ENCODE measurements around the gene BTF3L4.

The BTF3L4 gene

DNA sequence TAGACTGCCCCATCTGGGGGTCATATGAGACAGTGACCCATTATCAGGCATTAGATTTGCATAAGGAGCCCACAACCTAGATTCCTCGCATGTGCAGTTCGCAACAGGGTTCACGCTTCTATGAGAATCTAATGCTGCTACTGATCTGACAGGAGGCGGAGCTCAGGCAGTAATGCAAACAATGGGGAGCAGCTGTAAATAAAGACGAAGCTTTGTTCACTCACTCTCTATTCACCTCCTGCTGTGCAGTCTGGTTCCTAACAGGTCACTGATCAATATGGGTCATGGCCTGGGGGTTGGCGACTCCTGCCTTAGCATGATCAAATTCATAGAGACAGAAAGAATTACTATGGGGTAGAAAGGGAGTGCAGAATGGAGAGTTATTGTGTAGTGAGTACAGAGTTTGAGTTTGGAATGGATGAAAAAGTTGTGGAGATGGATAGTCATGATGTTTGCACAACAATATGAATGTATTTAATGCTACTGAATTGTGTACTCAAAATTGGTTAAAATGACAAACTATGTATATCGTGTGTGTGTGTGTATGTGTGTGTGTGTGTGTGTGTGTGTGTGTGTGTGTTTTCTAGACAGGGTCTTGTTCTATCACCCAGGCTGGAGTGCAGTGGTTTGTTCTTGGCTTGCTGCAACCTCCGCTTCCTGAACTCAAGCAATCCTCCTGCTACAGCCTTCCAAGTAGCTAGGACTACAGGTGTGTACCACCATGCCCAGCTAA lies 42.2 kb downstream of the BTF3L4 start:
- no peak overlapping the region for H3K4me3 ChIP-seq (ENCODE audit: low read depth, low read length)
- no peak for TF ChIP-seq CTCF (IDR thresholded peaks at IDR 0.05; ENCODE audit: low read depth, low read length, missing control alignments)
- no peak for DNase-seq (ENCODE audit: low read depth)

- peak; percentile 16 for DNase-seq (ENCODE audit: low read depth)
- no peak for TF ChIP-seq CTCF (IDR thresholded peaks at IDR 0.05; ENCODE audit: low read depth, low read length, missing control alignments)
- no peak overlapping the region for H3K4me3 ChIP-seq (ENCODE audit: low read depth, low read length)
Measured at GRCh38 chr1:52102336-52103013, 46.4 kb downstream of the BTF3L4 start.

GRCh38 chr1:52111492-52111891 lies 55.4 kb downstream of the BTF3L4 start:
- TF ChIP-seq CTCF (IDR thresholded peaks at IDR 0.05; ENCODE audit: low read depth, low read length, missing control alignments) = no peak
- H3K4me3 ChIP-seq (ENCODE audit: low read depth, low read length) = no peak overlapping the region
- DNase-seq (ENCODE audit: low read depth) = no peak

DNA sequence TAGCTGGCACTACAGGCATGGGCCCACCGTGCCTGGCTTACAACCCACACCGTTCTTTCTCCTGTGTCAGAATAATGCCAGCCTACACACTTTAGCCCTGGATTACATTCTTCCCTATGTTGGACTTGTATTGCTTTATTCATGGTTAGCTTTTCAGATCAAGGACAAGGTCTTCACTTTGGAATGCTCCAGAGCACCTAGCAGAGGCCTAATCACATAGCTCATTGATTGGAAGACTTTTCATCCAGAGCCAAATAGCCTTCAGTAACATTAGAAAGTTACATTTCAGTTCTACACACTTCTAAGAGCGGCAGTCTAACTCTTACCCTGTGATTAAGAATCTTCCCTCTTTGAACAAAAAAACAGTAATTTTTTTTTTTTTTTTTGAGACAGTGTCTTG lies 56.4 kb downstream of the BTF3L4 start:
- DNase-seq (ENCODE audit: low read depth) = no peak
- no peak overlapping the region for H3K4me3 ChIP-seq (ENCODE audit: low read depth, low read length)
- no peak for TF ChIP-seq CTCF (IDR thresholded peaks at IDR 0.05; ENCODE audit: low read depth, low read length, missing control alignments)

DNA sequence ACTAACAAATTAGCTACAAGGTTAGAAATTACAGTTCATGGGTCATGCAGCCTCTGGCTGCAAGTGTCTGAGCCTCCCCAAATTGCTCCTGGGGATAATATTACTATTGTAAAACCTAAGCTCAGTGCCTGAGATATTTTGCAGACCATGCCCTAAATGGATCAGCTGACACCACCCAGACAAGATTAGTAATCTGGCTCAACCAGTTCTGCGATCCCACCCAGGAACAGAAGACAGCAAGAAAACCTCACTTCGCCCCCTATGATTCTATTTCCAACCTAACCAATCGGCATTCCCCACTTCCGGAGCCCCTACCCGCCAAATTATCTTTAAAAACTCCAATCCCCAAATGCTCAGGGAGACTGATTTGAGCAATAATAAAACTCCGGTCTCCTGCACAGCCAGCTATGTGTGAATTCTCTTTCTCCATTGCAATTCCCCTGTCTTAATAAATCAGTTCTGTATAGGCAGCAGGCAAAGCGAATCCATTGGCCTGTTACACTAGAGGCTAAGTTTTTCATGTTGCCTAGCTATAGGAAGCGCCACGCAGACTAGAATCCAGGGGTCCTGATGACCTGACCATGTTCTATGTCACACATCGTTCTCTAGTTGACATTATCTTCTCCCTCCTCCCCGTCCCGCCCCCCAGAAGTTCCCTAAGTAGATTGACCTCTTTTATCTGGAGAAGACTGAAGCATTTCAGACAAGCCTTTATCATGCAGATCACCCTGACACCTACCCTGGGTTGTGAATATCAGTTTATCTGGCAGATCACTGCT lies 63.4 kb downstream of the BTF3L4 start:
- H3K4me3 ChIP-seq (ENCODE audit: low read depth, low read length) = no peak overlapping the region
- DNase-seq (ENCODE audit: low read depth) = no peak
- TF ChIP-seq CTCF (IDR thresholded peaks at IDR 0.05; ENCODE audit: low read depth, low read length, missing control alignments) = no peak

GRCh38 chr1:52122384-52122783 lies 66.3 kb downstream of the BTF3L4 start:
- H3K4me3 ChIP-seq (ENCODE audit: low read depth, low read length) = no peak overlapping the region
- no peak for TF ChIP-seq CTCF (IDR thresholded peaks at IDR 0.05; ENCODE audit: low read depth, low read length, missing control alignments)
- no peak for DNase-seq (ENCODE audit: low read depth)

All from GM12864 (cell line).